GM21526 (cell line): ENCODE data around the gene SLC9A2.

Experiments used
- ATAC-seq: cut with Tn5 transposase; IDR thresholded peaks from one replicate; pipeline ENCODE4 v1.9.1; 2021; ENCODE audit warnings: moderate library complexity; ENCODE audit not compliant: unreplicated experiment, low FRiP score

SLC9A2 gene

GRCh38 chr2:102618452-102619413 lies 620 bp upstream of the SLC9A2 start:
- no peak for ATAC-seq

- no peak for ATAC-seq
Measured at GRCh38 chr2:102620332-102620731, 979 bp downstream of the SLC9A2 start.

- no peak for ATAC-seq
Measured at GRCh38 chr2:102621630-102622029, 2.3 kb downstream of the SLC9A2 start.

- peak; percentile 82 for ATAC-seq
Measured at GRCh38 chr2:102622646-102623045, 3.3 kb downstream of the SLC9A2 start.

GRCh38 chr2:102630458-102630857 lies 11.1 kb downstream of the SLC9A2 start:
- no peak for ATAC-seq

- ATAC-seq: no peak
Measured at GRCh38 chr2:102632380-102633175, 13.2 kb downstream of the SLC9A2 start.

- ATAC-seq: no peak
Measured at GRCh38 chr2:102634831-102635241, 15.5 kb downstream of the SLC9A2 start.

GRCh38 chr2:102635317-102635716 lies 16.0 kb downstream of the SLC9A2 start:
- no peak for ATAC-seq

- no peak for ATAC-seq
Measured at GRCh38 chr2:102636283-102636907, 17.0 kb downstream of the SLC9A2 start.

GRCh38 chr2:102637358-102637757 lies 18.0 kb downstream of the SLC9A2 start:
- ATAC-seq: no peak

- ATAC-seq: no peak
Measured at GRCh38 chr2:102639429-102639828, 20.1 kb downstream of the SLC9A2 start.

- ATAC-seq: no peak
Measured at GRCh38 chr2:102652126-102652525, 32.8 kb downstream of the SLC9A2 start.

- no peak for ATAC-seq
Measured at GRCh38 chr2:102657770-102658169, 38.4 kb downstream of the SLC9A2 start.

GRCh38 chr2:102660070-102660469 lies 40.7 kb downstream of the SLC9A2 start:
- no peak for ATAC-seq

GRCh38 chr2:102660574-102660973 lies 41.2 kb downstream of the SLC9A2 start:
- ATAC-seq: no peak

- no peak for ATAC-seq
Measured at GRCh38 chr2:102661846-102662245, 42.5 kb downstream of the SLC9A2 start.

GRCh38 chr2:102662833-102663232 lies 43.5 kb downstream of the SLC9A2 start:
- no peak for ATAC-seq

GRCh38 chr2:102663381-102663780 lies 44.0 kb downstream of the SLC9A2 start:
- no peak for ATAC-seq

GRCh38 chr2:102664471-102664909 lies 45.1 kb downstream of the SLC9A2 start:
- peak; percentile 65 for ATAC-seq

GRCh38 chr2:102667072-102667471 lies 47.7 kb downstream of the SLC9A2 start:
- ATAC-seq: no peak

GRCh38 chr2:102668171-102668570 lies 48.8 kb downstream of the SLC9A2 start:
- ATAC-seq: no peak
